ENCODE results near the gene RXRA.

RXRA gene

GRCh38 chr9:134356496-134357470 is 30.5 kb downstream of the RXRA start:
- DNase-seq = no peak

GRCh38 chr9:134357631-134358025 is 31.4 kb downstream of the RXRA start:
- no peak for DNase-seq

GRCh38 chr9:134358026-134358661 is 31.9 kb downstream of the RXRA start:
- no peak for DNase-seq

- no peak for DNase-seq
These were observed 32.5 kb downstream of the RXRA start for GRCh38 chr9:134358662-134359319.

- DNase-seq = no peak
These were observed 33.4 kb downstream of the RXRA start for GRCh38 chr9:134359493-134360179.

GRCh38 chr9:134360180-134360759 is 34.0 kb downstream of the RXRA start:
- DNase-seq = no peak

- DNase-seq = no peak
These were observed 34.6 kb downstream of the RXRA start for GRCh38 chr9:134360897-134361296.

- no peak for DNase-seq
These were observed 35.2 kb downstream of the RXRA start for GRCh38 chr9:134361426-134361825.

GRCh38 chr9:134361843-134362414 is 35.7 kb downstream of the RXRA start:
- DNase-seq = no peak

- DNase-seq = no peak
These were observed 37.2 kb downstream of the RXRA start for GRCh38 chr9:134363450-134363849.

GRCh38 chr9:134364391-134365114 is 38.3 kb downstream of the RXRA start:
- no peak for DNase-seq

GRCh38 chr9:134365115-134365596 is 38.9 kb downstream of the RXRA start:
- DNase-seq = no peak

GRCh38 chr9:134365791-134366222 is 39.6 kb downstream of the RXRA start:
- peak; percentile 91 for DNase-seq

- peak; percentile 94 for DNase-seq
These were observed 40.2 kb downstream of the RXRA start for GRCh38 chr9:134366223-134367031.

- DNase-seq = no peak
These were observed 40.8 kb downstream of the RXRA start for GRCh38 chr9:134367061-134367460.

GRCh38 chr9:134367791-134368490 is 41.7 kb downstream of the RXRA start:
- no peak for DNase-seq

- DNase-seq = no peak
These were observed 42.3 kb downstream of the RXRA start for GRCh38 chr9:134368571-134368970.

- DNase-seq = no peak
These were observed 43.4 kb downstream of the RXRA start for GRCh38 chr9:134369416-134370212.

- DNase-seq = no peak
These were observed 43.9 kb downstream of the RXRA start for GRCh38 chr9:134370213-134370492.

All from right hindlimb (tissue), 1 donor.